HG02642 (cell line): ENCODE data around the gene C1QTNF3.
"Not testable (repeated sequence)": the region's sequence is repeated elsewhere in the genome, so short reads cannot be mapped to it uniquely, and the experiment has no call there.

Experiments used
- ATAC-seq: cut with Tn5 transposase; IDR thresholded peaks from one replicate; pipeline ENCODE4 v1.9.1; 2021; ENCODE audit warnings: mild to moderate bottlenecking; ENCODE audit not compliant: unreplicated experiment, poor library complexity

Gene C1QTNF3

DNA sequence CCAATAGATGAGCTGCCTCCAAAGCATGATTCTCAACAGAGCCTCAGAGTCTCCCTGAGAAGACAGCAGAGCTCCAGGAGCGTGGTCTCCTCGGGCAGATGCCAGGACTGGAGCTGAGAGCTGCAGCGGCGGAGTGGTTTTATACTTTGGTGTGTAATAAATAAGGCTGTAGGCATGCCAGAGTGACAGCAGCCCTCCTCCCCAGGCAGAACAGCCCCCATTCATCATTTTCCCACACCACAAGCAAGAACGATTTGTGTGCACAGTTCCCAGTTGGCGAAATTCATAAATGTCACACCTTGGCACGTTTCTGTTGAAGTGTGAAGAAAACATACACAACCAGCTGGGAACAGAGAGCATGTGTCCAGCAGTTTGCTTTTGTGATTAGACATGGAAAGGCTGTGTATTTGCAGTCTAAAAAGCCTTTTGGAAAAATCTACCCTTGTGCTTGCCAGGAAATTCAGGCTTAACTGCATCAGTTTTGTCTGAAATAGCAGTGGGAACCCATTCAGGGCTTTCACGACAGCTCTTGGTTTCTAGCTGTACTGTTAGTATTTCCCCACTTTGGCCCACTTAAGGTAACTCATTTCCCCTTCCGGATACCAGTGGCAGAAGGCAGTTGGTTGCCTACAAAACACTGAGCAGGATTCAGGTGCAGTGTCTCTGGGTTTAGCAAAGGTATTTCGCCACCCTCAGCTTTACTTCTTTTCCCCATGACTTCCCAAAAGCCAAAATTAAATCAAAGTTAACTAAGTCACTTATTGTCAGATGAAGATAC lies at the start of gene C1QTNF3:
Gene C1QTNF3, minus strand, starts transcription at position 115 of the 778 bp plus-strand sequence. Its CDS starts 88 bp downstream, at position 27.
- no peak for ATAC-seq

DNA sequence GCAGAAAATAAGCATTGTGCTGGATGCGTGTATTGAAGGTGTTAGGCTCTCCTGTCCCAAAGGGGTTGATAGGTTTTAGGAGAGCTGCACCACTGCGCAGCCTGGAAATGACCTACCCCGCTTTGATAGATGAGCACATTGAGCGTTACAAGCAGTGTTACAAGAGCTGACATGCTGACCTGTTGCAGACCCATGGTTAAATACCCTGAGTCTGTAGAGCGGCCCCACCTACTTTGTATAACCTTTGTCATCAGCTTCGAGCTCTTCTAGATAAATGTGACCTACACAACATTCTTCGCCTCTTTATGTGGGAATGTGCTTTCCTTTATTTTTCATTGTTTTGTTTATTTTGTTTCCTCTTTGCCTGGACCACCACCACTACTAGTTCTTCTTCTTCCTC lies 48.0 kb upstream of the C1QTNF3 start:
- ATAC-seq, result not testable (repeated sequence)

DNA sequence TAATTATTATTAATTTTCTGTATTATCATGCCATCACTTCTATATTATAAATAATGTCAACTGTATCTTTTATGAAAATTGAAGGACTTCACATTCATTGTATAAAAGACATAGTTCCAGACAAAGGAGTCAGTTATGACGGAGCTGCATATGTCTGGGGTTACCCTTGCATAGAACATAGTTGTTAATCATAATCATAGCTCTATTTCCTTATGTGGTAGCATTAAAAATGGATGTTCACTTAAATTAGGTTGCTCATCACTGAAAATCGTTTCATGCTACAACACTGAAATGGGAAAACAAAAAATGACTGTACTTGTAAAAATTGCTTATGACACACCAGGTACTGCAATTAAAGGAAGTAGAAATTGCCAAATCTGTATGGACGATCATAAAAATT lies 46.8 kb upstream of the C1QTNF3 start:
- ATAC-seq, result not testable (repeated sequence)

GRCh38 chr5:34087728-34088127 lies 44.7 kb upstream of the C1QTNF3 start:
- not testable (repeated sequence) for ATAC-seq

DNA sequence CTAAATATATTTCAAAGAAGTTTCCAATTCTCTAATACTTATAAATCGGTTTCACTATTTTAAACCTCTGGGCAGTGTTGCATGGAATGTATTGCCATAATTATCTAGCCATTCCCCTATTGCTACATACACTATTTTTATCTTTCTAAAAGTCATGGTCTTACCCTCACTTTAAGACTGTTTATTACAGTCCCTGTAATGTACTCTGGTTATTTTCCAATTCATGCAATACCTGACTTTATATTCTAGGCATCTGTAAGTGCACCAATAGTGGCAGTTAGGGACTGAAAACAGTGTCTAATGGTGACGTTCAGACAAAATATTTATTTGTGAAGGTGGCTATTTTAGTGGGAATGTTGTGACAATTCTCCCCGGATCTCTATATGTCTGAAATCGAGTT lies 40.9 kb upstream of the C1QTNF3 start:
- not testable (repeated sequence) for ATAC-seq

- ATAC-seq, result not testable (repeated sequence)
Observed at GRCh38 chr5:34079505-34079904, 36.5 kb upstream of the C1QTNF3 start.

DNA sequence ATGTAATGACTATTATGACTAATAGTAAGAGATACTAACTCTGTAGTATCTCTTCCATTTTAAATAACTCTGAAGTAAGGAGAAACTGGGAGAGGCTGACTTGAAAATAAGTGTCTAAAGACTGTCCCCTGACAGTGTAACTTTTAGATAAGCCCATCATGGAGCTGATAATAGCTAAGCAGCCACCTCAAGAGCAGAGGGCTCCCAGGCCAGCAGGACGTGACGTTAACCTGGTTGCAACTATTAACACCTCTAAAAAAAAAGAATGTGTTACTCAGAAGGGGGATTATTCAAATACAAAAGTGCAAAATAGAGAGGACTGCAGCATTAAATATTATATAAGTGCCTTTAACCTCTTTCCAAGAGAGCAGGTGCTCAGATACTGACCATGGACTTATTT lies 34.6 kb upstream of the C1QTNF3 start:
- ATAC-seq, result not testable (repeated sequence)

DNA sequence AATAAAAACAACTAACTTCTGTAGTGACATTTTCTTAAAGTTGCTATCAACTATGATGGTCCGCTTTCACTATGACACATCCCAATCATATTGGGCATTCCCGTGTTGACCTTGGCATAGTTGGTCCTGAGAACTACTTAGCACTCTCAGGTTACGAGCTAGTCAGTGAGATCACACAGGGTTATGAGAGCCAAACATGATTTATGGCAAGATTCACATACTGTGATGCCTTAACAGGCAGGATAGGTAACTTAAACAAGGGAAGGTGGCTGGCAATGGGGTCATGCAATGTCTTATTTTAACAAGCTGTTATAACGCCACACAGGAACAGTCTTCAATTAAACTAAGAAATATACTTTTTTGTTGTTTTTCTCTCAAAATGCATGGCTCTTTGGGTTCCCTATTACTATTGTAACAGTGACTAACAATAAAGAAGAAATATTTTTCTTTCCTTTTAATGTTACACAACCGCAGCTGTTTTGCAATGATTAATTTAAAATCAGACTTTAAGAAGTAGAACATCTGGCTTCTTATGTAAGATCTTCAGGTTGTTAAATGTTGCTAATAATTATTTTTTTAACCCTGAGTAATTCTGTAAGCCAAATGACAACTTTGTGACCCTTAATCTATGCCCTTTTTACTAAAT lies 33.8 kb upstream of the C1QTNF3 start:
- not testable (repeated sequence) for ATAC-seq

DNA sequence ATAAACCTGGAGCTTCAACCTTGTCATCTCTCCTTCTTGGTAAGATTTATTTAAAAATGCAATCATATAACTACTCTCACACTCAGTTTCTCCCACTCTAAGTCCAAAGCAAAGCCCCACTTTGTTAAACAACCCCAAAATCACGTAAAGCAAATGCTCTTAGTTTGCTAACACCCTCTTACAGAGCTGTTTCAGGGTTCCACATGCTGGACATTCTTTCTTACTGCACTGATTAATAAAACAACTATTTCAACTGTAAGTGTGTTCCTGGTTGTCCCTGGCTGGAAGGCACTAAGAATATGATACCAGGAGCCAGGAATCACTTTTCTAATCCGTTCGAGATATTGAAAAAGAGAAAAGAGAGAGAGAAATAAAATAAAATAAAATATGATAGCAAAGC lies 31.5 kb upstream of the C1QTNF3 start:
- not testable (repeated sequence) for ATAC-seq

DNA sequence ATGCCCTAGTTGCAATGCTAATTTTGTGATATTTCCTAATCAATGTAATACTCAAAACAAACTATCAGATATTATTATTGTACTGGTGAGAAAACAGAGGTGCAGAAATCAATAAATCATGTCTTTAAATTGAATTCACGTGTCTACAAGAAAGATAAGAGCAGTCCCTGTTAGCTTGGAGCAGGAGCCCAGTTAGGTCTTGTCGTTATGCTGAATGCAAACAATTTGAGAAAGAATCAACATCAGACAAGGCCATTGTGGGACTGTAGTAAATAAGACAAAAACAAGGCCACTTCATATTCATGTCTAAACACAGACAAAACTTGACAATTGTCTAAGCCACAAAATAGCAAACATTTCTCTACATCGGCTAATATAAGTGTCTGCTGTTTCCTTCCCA lies 31.1 kb upstream of the C1QTNF3 start:
- ATAC-seq, result not testable (repeated sequence)

- not testable (repeated sequence) for ATAC-seq
Observed at GRCh38 chr5:34070626-34071025, 27.6 kb upstream of the C1QTNF3 start.

DNA sequence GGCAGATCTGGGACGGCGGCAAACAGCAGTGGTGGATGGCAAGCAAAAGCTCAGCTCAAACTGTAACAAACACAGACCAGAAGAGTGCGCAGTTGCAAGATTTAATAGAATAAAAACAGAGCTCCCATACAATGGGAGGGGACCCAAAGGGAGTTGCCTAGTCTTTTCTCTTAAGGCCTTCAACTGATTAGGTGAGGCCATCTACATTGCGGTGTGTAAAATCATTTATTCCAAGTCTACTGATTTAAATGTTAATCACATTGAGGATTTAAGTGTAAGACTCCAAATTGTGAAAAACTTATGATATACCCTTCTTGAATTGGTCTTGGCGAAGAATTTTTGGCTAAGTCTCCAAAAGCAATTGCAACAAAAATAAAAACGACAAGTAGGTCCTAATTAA lies 21.6 kb upstream of the C1QTNF3 start:
- no peak for ATAC-seq

DNA sequence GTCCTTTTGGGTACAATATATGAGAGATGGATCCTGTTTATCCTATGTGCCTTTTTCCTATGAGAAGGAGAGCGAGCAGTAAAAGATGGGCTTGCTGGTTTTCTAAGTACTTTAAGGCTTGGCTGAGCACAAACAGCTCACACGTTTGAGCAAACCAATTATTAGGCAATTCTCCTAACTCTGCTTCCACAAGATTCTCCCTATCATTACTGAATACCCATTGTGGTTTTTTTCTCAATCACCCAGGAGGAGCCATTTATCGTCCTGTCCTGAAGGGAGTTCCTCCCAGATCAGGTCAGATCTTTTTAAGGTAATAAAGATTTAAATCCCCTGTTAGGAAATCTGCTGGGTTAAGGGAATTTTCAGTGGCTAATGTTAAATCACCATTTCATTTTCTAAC lies 19.4 kb upstream of the C1QTNF3 start:
- no peak for ATAC-seq

- ATAC-seq, result no peak
Observed at GRCh38 chr5:34061993-34062392, 19.0 kb upstream of the C1QTNF3 start.

DNA sequence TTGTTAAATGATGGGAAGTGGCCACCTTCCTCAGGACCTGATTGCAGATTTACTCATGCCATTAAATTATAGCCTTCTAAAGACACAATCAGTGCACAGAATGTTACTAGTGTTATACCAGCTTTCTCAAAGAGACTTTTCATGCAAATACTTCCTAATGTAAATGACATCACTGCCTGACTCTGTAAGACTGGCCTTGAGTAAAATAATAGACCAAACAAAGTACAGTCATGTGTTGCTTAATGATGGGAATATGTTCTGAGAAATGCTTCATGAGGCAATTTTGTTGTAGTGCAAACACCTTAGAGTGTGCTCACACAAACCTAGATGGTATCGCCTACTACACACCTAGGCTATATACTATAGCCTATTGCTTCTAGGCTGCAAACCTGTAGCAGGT lies 17.0 kb upstream of the C1QTNF3 start:
- no peak for ATAC-seq

DNA sequence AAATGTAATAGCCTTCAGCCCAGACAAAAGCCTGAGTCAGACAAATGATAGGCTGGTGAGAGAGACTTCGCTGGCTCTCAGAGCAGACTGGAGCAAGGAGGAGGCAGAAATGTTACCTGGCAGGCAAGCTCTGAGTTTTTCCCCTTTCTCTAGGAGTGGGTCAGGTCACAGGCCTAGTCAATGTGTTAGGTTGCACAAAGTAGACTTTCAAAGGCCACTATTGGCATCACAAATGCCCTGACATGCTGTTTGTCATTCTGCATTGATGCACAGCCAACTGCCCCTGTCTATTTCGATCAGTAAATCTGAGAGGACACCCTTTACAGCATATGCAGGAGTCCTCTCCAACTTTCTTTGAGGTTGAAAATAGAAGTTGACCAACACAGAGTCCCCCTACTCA lies 15.5 kb upstream of the C1QTNF3 start:
- no peak for ATAC-seq

DNA sequence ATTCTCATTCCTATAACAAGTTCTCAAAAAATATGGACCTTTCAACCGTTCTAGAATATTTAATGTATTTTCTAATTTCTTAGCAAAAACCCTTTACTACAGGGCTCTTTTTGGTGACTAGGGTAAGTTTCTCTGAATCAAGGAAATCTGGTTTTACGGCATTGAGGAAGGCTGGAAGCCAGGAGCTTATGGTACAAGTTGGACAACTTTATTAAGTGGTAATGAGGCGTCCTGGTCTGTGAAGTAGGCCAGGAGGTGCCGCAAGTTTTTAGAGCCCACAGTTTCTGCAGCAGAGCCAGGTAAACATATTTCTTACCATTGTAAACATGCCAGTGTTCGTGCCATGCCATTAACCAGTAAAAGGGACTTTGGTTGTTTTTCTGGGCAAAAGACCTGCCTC lies 14.6 kb upstream of the C1QTNF3 start:
- no peak for ATAC-seq

GRCh38 chr5:34057118-34057517 lies 14.1 kb upstream of the C1QTNF3 start:
- ATAC-seq, result no peak

DNA sequence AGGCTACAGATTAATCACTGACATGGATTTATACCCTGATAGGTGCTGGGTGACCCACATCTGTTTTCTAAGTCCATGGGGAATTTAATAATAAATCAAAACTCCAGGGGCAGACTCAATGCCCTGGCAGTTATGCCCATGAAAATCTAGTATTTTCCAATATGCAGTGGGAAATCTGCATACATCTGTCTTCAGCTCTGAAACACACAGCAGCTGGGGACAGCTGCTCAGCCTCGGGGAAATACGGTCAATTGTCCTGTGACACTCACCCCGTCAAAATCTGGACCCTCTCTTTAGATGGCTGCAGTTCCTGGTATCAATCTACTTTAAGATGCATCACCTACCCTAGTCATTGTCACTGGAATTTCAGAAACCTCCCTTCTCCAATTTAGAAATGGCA lies 12.7 kb upstream of the C1QTNF3 start:
- ATAC-seq, result no peak

DNA sequence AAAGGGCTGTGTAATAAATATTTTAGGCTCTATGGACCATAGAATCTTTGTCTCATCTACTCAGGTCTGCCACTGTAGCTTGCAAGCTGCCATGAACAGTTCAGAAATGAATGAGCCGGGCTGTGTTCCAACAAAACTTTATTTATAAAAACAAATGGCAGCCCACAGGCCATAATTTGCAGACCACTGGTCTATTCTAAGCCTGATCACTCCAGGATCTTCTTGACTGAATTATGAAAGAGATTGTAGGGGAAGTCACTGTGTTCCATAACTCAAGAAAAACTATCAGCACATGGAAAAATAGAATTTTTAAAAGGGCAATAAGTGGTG lies 11.4 kb upstream of the C1QTNF3 start:
- no peak for ATAC-seq

- no peak for ATAC-seq
Observed at GRCh38 chr5:34053571-34054399, 10.8 kb upstream of the C1QTNF3 start.
